AG04449 (cell line): ENCODE measurements around the gene TMEM129.
A peak's percentile ranks its signal among the peaks of the same experiment; 100 is the strongest.

Experiments used
- CTCF ChIA-PET: fragments of 350-600 bp; formaldehyde crosslinking; extraction: SDS; loops from one replicate; lab custom pipeline; 2021; ENCODE audit warnings: antibody characterized with exemption; lab: Yijun Ruan, JAX
- POLR2A ChIA-PET: fragments of 400-600, 350-600 bp; formaldehyde crosslinking; extraction: SDS; loops from one replicate; lab custom pipeline; 2020; ENCODE audit warnings: antibody characterized with exemption, inconsistent platforms; lab: Yijun Ruan, JAX
- DNase-seq: peaks from one replicate; pipeline ENCODE4 v3.0.0-alpha.2; 2010; ENCODE audit warnings: low read depth, low spot score
- H3K4me3 ChIP-seq: 2 replicates; pipeline ENCODE4 v1.5.1; 2011; ENCODE audit warnings: low read depth, mild to moderate bottlenecking, control low read depth, low read length
- CTCF ChIP-seq: IDR thresholded peaks from one replicate; pipeline ENCODE4 v1.5.1; 2011; ENCODE audit warnings: mild to moderate bottlenecking, moderate library complexity, low read length, control low read depth, inconsistent platforms; ENCODE audit not compliant: insufficient read depth; ENCODE audit errors: missing control alignments

TMEM129 gene

GRCh38 chr4:1748465-1748995 lies 27.4 kb upstream of the TMEM129 start:
- POLR2A ChIA-PET = no interaction called here
- H3K4me3 ChIP-seq = no peak overlapping the region; the same call in 1 of the 2 replicates
- CTCF ChIA-PET = interaction anchor here (0.7 to 7.4 kb wide), 21 partner anchors 8 to 160 kb away, joined by 3 to 205 read pairs (median 4); partner anchors contain the start of genes TACC3 and TMEM129
- TF ChIP-seq CTCF = peak; percentile 85
- DNase-seq = no peak

GRCh38 chr4:1747603-1747967 lies 26.5 kb upstream of the TMEM129 start:
- DNase-seq = no peak
- H3K4me3 ChIP-seq = no peak overlapping the region
- CTCF ChIA-PET = interaction anchor here (0.6 to 7.4 kb wide), 22 partner anchors 10 to 161 kb away, joined by 3 to 205 read pairs (median 4); partner anchors contain the start of genes TACC3 and TMEM129
- no peak for TF ChIP-seq CTCF
- POLR2A ChIA-PET = no interaction called here

- H3K4me3 ChIP-seq = no peak overlapping the region
- DNase-seq = no peak
- CTCF ChIA-PET = interaction anchor here (0.6 to 7.4 kb wide), 19 partner anchors 10 to 162 kb away, joined by 3 to 205 read pairs (median 4); partner anchors contain the start of genes TACC3 and TMEM129
- TF ChIP-seq CTCF = no peak
- POLR2A ChIA-PET = no interaction called here
Measured at GRCh38 chr4:1746919-1747602, 25.9 kb upstream of the TMEM129 start.

GRCh38 chr4:1746265-1746691 lies 25.2 kb upstream of the TMEM129 start:
- POLR2A ChIA-PET = no interaction called here
- no peak for DNase-seq
- TF ChIP-seq CTCF = peak; percentile 98
- no peak overlapping the region for H3K4me3 ChIP-seq
- CTCF ChIA-PET = interaction anchor here (1.2 to 7.5 kb wide), 13 partner anchors 10 to 164 kb away, joined by 3 to 205 read pairs (median 20); no protein-coding TSS in a partner anchor

GRCh38 chr4:1745697-1746096 lies 24.6 kb upstream of the TMEM129 start:
- ChIA-PET POLR2A (no interaction called here), CTCF (interaction anchor here (0.8 to 7.5 kb wide), 10 partner anchors 12 to 164 kb away, joined by 3 to 205 read pairs (median 8); no protein-coding TSS in a partner anchor)
- TF ChIP-seq CTCF = no peak
- no peak for DNase-seq
- no peak overlapping the region for H3K4me3 ChIP-seq

- ChIA-PET POLR2A (no interaction called here), CTCF (interaction anchor here (0.8 to 7.5 kb wide), 12 partner anchors 9 to 165 kb away, joined by 3 to 205 read pairs (median 8); no protein-coding TSS in a partner anchor)
- no peak for TF ChIP-seq CTCF
- no peak for DNase-seq
- H3K4me3 ChIP-seq = no peak overlapping the region
Measured at GRCh38 chr4:1745165-1745564, 24.0 kb upstream of the TMEM129 start.
